Measurements from ENCODE around the gene MEF2A.

- TF ChIP-seq ZNF425 (CRISPR knock-in tag; conservative IDR thresholded peaks at IDR 0.05) (no peak), E2F5 (CRISPR knock-in tag; IDR thresholded peaks at IDR 0.05) (no peak), CTCF (IDR thresholded peaks at IDR 0.05) (no peak), ATF6 (CRISPR knock-in tag; IDR thresholded peaks at IDR 0.05) (no peak), NR1H2 (CRISPR knock-in tag; IDR thresholded peaks at IDR 0.05) (no peak), RELA (CRISPR knock-in tag; IDR thresholded peaks at IDR 0.05; ENCODE audit: borderline replicate concordance) (no peak), ZNF512 (CRISPR knock-in tag; IDR thresholded peaks at IDR 0.05; ENCODE audit: borderline replicate concordance) (no peak), MXD4 (CRISPR knock-in tag; IDR thresholded peaks at IDR 0.05; ENCODE audit: borderline replicate concordance) (no peak), ATF3 (CRISPR knock-in tag; conservative IDR thresholded peaks at IDR 0.05) (no peak), FOXJ3 (CRISPR knock-in tag; IDR thresholded peaks at IDR 0.05; ENCODE audit: borderline replicate concordance) (no peak), ZNF396 (CRISPR knock-in tag; IDR thresholded peaks at IDR 0.05; ENCODE audit: borderline replicate concordance) (no peak), NFYB (CRISPR knock-in tag; conservative IDR thresholded peaks at IDR 0.05; ENCODE audit: low read depth) (no peak)
These were observed 178.4 kb downstream of the MEF2A start for GRCh38 chr15:99744142-99744541.
